IPS-20b (cell line): ENCODE measurements around the gene CDK19.

ENCODE experiments used
- H3K27ac ChIP-seq: one replicate; pipeline ENCODE4 v1.5.1; 2013; ENCODE audit warnings: low read length
- H3K27me3 ChIP-seq: 2 replicates; pipeline ENCODE4 v1.6.1; 2013; ENCODE audit warnings: mild to moderate bottlenecking, low read length, inconsistent platforms; ENCODE audit not compliant: insufficient read depth
- H3K36me3 ChIP-seq: 2 replicates; pipeline ENCODE4 v1.6.1; 2013; ENCODE audit warnings: low read depth, mild to moderate bottlenecking, inconsistent platforms, low read length, moderate library complexity; ENCODE audit not compliant: insufficient read depth
- H3K4me1 ChIP-seq: 2 replicates; pipeline ENCODE4 v1.6.1; 2013; ENCODE audit warnings: mild to moderate bottlenecking, control low read depth, inconsistent platforms, low read length, moderate library complexity; ENCODE audit not compliant: insufficient read depth
- H3K4me3 ChIP-seq: 2 replicates; pipeline ENCODE4 v1.5.1; 2013; ENCODE audit warnings: mild to moderate bottlenecking, low read length, inconsistent platforms
- H3K9ac ChIP-seq: 2 replicates; pipeline ENCODE4 v1.6.1; 2013; ENCODE audit warnings: low read depth, mild to moderate bottlenecking, inconsistent platforms, low read length, moderate library complexity
- H3K9me3 ChIP-seq: 2 replicates; pipeline ENCODE4 v1.6.1; 2013; ENCODE audit warnings: mild to moderate bottlenecking, low read depth, low read length, inconsistent platforms; ENCODE audit not compliant: insufficient read depth

The CDK19 gene

GRCh38 chr6:110671447-110671846, 143.8 kb downstream of the CDK19 start:
- Histone ChIP-seq H3K27me3 (no peaks in the 10 kb centered on the region), H3K4me1 (no peaks in the 10 kb centered on the region), H3K36me3 (no peaks in the 10 kb centered on the region), H3K9ac (no peak overlapping the region), H3K4me3 (no peak overlapping the region), H3K27ac (no peak overlapping the region), H3K9me3 (no peaks in the 10 kb centered on the region)

GRCh38 chr6:110665600-110665999, 149.7 kb downstream of the CDK19 start:
- Histone ChIP-seq H3K9me3 (no peaks in the 10 kb centered on the region), H3K36me3 (no peaks in the 10 kb centered on the region), H3K4me3 (no peak overlapping the region), H3K4me1 (no peaks in the 10 kb centered on the region), H3K9ac (no peak overlapping the region), H3K27me3 (no peaks in the 10 kb centered on the region), H3K27ac (no peak overlapping the region)

- Histone ChIP-seq H3K4me1 (no peaks in the 10 kb centered on the region), H3K4me3 (no peak overlapping the region), H3K9me3 (no peaks in the 10 kb centered on the region), H3K36me3 (no peaks in the 10 kb centered on the region), H3K9ac (no peak overlapping the region), H3K27ac (no peak overlapping the region), H3K27me3 (no peaks in the 10 kb centered on the region)
These were observed 150.3 kb downstream of the CDK19 start for GRCh38 chr6:110664933-110665332.

GRCh38 chr6:110662490-110663211, 152.6 kb downstream of the CDK19 start:
- H3K36me3 ChIP-seq, result no peaks in the 10 kb centered on the region
- no peak overlapping the region for H3K27ac ChIP-seq
- no peaks in the 10 kb centered on the region for H3K9me3 ChIP-seq
- no peaks in the 10 kb centered on the region for H3K27me3 ChIP-seq
- no peak overlapping the region for H3K9ac ChIP-seq
- H3K4me3 ChIP-seq, result no peak overlapping the region
- no peaks in the 10 kb centered on the region for H3K4me1 ChIP-seq

GRCh38 chr6:110661414-110661813, 153.9 kb downstream of the CDK19 start:
- H3K4me1 ChIP-seq, result peaks cover 7% of the 10 kb centered on the region; the same call in 1 of the 2 replicates
- no peaks in the 10 kb centered on the region for H3K27me3 ChIP-seq
- H3K9ac ChIP-seq, result no peak overlapping the region
- H3K9me3 ChIP-seq, result no peaks in the 10 kb centered on the region
- H3K4me3 ChIP-seq, result no peak overlapping the region
- no peaks in the 10 kb centered on the region for H3K36me3 ChIP-seq
- no peak overlapping the region for H3K27ac ChIP-seq

- Histone ChIP-seq H3K4me1 (peaks cover 12% of the 10 kb centered on the region; the same call in 1 of the 2 replicates), H3K27ac (no peak overlapping the region), H3K36me3 (no peaks in the 10 kb centered on the region), H3K9me3 (no peaks in the 10 kb centered on the region), H3K27me3 (no peaks in the 10 kb centered on the region), H3K4me3 (no peak overlapping the region), H3K9ac (no peak overlapping the region)
These were observed 155.1 kb downstream of the CDK19 start for GRCh38 chr6:110660066-110660655.

GRCh38 chr6:110658631-110659211, 156.5 kb downstream of the CDK19 start:
- Histone ChIP-seq H3K9me3 (no peaks in the 10 kb centered on the region), H3K4me3 (no peak overlapping the region), H3K27ac (no peak overlapping the region), H3K27me3 (no peaks in the 10 kb centered on the region), H3K36me3 (no peaks in the 10 kb centered on the region), H3K9ac (no peak overlapping the region), H3K4me1 (peaks cover 12% of the 10 kb centered on the region; the same call in 1 of the 2 replicates)

GRCh38 chr6:110656492-110656891, 158.8 kb downstream of the CDK19 start:
- Histone ChIP-seq H3K36me3 (no peaks in the 10 kb centered on the region), H3K9ac (0 out of 2 replicates have a peak overlapping the region, but pooled peaks have one; percentile 16), H3K4me1 (peaks cover 12% of the 10 kb centered on the region; the same call in 1 of the 2 replicates), H3K27me3 (no peaks in the 10 kb centered on the region), H3K9me3 (no peaks in the 10 kb centered on the region), H3K4me3 (0 out of 2 replicates have a peak overlapping the region, but pooled peaks have one; percentile 13), H3K27ac (no peak overlapping the region)

- Histone ChIP-seq H3K27ac (no peak overlapping the region), H3K4me3 (no peak overlapping the region), H3K27me3 (no peaks in the 10 kb centered on the region), H3K9ac (no peak overlapping the region), H3K36me3 (no peaks in the 10 kb centered on the region), H3K4me1 (peaks cover 12% of the 10 kb centered on the region; the same call in 1 of the 2 replicates), H3K9me3 (no peaks in the 10 kb centered on the region)
These were observed 159.4 kb downstream of the CDK19 start for GRCh38 chr6:110655821-110656220.

- Histone ChIP-seq H3K9me3 (no peaks in the 10 kb centered on the region), H3K4me3 (no peak overlapping the region), H3K27me3 (no peaks in the 10 kb centered on the region), H3K9ac (no peak overlapping the region), H3K36me3 (no peaks in the 10 kb centered on the region), H3K27ac (no peak overlapping the region), H3K4me1 (peaks cover 12% of the 10 kb centered on the region; the same call in 1 of the 2 replicates)
These were observed 161.0 kb downstream of the CDK19 start for GRCh38 chr6:110654096-110654820.

GRCh38 chr6:110653381-110653780, 161.9 kb downstream of the CDK19 start:
- no peak overlapping the region for H3K27ac ChIP-seq

More at GRCh38 chr6:110653381-110653780, 161.9 kb downstream of the CDK19 start:
- H3K4me3 ChIP-seq, result no peak overlapping the region
- H3K36me3 ChIP-seq, result no peaks in the 10 kb centered on the region
- H3K9ac ChIP-seq, result no peak overlapping the region
- H3K9me3 ChIP-seq, result no peaks in the 10 kb centered on the region
- no peaks in the 10 kb centered on the region for H3K27me3 ChIP-seq
- peaks cover 12% of the 10 kb centered on the region; the same call in 1 of the 2 replicates for H3K4me1 ChIP-seq
